Measurements from ENCODE around the gene BICRA.

The BICRA gene

DNA sequence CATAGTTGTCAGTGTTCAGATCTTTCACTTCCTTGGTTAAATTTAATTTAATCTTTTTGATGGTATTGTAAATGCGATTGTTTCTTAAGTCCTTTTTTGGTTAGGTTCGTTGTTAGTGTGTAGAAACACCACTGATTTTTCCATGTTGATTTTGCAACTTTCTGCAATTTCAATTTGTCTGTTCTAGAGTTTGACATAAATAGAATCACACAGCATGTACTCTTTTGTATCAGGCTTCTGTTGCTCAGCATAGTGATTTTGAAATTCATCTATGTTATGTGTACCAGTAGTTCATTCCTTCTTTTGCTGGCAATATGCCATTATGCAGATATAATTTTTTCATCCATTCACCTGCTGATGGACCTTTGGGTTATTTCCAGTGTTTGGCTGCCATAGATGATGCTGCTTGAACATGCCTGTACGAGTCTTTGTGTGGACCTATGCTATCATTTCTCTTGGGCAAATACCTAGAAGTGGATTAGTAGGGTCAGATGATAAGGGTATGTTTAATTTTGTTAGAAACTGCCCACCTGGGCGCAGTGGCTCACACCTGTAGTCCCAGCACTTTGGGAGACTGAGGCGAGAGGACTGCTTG, 33.1 kb downstream of the BICRA start:
- Histone ChIP-seq H3K27ac (no peak overlapping the region), H3K4me1 (peaks cover 0 to 26% (median 7%) of the 10 kb centered on the region in 4 donors), H3K9me3 (no peaks in the 10 kb centered on the region), H3K4me3 (no peak overlapping the region), H3K27me3 (no peaks in the 10 kb centered on the region), H3K36me3 (peaks cover 0 to 3% (median 0%) of the 10 kb centered on the region in 3 donors)
- TF ChIP-seq, protein P1, sequence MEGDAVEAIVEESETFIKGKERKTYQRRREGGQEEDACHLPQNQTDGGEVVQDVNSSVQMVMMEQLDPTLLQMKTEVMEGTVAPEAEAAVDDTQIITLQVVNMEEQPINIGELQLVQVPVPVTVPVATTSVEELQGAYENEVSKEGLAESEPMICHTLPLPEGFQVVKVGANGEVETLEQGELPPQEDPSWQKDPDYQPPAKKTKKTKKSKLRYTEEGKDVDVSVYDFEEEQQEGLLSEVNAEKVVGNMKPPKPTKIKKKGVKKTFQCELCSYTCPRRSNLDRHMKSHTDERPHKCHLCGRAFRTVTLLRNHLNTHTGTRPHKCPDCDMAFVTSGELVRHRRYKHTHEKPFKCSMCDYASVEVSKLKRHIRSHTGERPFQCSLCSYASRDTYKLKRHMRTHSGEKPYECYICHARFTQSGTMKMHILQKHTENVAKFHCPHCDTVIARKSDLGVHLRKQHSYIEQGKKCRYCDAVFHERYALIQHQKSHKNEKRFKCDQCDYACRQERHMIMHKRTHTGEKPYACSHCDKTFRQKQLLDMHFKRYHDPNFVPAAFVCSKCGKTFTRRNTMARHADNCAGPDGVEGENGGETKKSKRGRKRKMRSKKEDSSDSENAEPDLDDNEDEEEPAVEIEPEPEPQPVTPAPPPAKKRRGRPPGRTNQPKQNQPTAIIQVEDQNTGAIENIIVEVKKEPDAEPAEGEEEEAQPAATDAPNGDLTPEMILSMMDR (IDR thresholded peaks at IDR 0.05): no peak
- intact Hi-C loops (cut with DNase I; ENCODE audit: low total_unique reads): no loop called here
- DNase-seq: no peak

DNA sequence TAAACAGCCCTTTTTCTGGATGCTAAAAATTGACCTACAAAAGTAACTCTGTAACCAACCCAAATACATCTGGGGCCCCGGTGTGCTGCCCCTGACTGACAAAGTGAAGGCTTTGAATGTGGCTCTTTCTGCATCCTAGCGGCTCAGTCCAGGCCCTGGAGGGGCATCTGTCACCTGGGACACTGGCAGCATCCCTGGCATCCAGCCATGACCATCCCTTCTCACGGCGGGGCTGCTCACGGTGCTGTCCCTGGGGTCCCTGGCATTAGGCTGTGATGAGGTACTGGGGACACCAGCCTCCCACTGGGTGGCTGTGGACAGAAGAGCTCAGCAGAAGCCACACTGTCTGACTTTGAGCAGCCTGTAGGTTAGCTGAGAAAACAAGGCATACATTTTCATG, 34.3 kb downstream of the BICRA start:
- DNase-seq: no peak
- intact Hi-C loops (cut with DNase I; ENCODE audit: low total_unique reads): no loop called here
- Histone ChIP-seq H3K4me1 (peaks cover 0 to 26% (median 3%) of the 10 kb centered on the region in 4 donors), H3K27me3 (no peaks in the 10 kb centered on the region), H3K4me3 (no peak overlapping the region), H3K36me3 (peaks cover 0 to 4% (median 0%) of the 10 kb centered on the region in 3 donors), H3K9me3 (no peaks in the 10 kb centered on the region), H3K27ac (no peak overlapping the region)
- TF ChIP-seq, protein P1 (IDR thresholded peaks at IDR 0.05): no peak

DNA sequence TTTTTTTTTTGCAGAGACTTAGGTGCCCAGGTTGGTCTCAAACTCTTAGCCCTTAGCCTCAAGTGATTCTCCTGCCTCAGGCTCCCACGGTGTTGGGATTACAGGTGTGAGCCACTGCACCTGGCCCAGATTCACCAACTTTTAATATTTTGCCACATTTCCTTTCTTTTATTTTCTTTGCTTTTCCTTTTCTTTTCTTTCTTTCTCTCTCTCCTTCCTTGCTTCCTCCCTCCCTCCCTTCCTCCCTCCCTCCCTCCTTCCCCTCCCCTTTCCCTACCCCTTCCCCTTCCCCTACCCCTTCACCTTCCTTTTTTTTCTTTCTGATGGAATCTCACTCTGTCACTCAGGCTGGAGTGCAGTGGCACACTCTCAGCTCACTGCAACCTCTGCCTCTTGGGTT, 35.3 kb downstream of the BICRA start:
- H3K27ac ChIP-seq: no peak overlapping the region
- no peaks in the 10 kb centered on the region for H3K9me3 ChIP-seq
- peaks cover 0 to 26% (median 1%) of the 10 kb centered on the region in 4 donors for H3K4me1 ChIP-seq
- no peaks in the 10 kb centered on the region for H3K27me3 ChIP-seq
- TF ChIP-seq, protein P1 (IDR thresholded peaks at IDR 0.05): no peak
- no peak overlapping the region for H3K4me3 ChIP-seq
- intact Hi-C loops (cut with DNase I; ENCODE audit: low total_unique reads): no loop called here
- DNase-seq: no peak
- H3K36me3 ChIP-seq: peaks cover 0 to 4% (median 0%) of the 10 kb centered on the region in 3 donors

DNA sequence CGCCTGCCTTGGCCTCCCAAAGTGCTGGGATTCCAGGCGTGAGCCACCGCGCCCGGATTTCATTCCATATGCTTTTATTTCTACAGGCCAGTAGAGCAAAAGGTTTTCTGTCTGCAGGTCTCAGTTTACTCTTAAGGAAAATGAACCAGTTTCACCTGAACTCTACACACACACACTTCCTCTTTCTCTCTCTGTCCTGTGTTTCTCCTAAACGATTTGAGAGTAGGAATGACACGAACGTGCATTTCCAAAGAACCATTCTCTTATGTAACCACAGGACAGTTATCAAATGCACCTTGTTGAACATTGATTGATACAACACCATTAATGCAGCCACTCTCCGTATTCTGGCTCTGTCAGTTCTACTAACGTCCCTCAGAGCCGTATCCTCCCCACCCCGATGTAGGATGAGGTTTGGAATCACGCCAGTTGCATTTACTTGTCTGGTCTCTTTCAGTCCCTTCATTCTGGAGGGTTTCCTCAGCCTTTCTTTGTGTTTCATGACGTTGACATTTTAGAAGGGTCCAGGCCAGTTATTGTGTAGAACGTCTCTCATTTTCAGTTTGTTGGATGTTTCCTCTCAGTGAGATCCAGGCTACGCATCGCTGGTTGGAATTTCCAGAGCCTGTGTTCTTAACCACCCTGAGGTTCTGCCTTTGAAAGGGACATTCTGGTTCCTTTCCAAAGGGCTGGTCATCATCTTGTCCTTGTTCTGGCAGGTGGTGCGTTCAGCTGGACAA, 36.0 kb downstream of the BICRA start:
- Histone ChIP-seq H3K4me1 (peaks cover 0 to 26% (median 1%) of the 10 kb centered on the region in 4 donors), H3K27me3 (no peaks in the 10 kb centered on the region), H3K9me3 (no peaks in the 10 kb centered on the region), H3K36me3 (peaks cover 0 to 4% (median 0%) of the 10 kb centered on the region in 3 donors), H3K27ac (no peak overlapping the region), H3K4me3 (no peak overlapping the region)
- TF ChIP-seq, protein P1 (IDR thresholded peaks at IDR 0.05): no peak
- intact Hi-C loops (cut with DNase I; ENCODE audit: low total_unique reads): no loop called here
- DNase-seq: no peak

DNA sequence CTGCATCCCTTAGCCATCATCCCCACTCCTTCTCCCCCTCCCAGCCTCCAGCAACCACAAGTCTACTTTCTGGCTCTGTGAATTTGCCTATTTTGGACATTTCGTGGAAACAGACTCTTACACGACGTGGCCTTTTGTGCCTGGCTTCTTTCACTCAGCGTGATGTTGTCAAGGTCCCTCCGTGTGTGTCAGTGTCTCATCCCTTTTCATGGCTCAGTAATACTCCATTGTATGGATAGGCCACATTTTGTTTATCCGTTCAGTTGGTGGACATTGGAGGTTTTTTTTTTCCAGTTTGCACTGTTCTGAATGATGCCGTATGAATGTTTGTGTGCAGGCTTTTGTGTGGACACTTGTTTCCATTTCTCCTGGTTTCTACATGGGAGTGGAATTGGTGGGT, 38.0 kb downstream of the BICRA start:
- Histone ChIP-seq H3K9me3 (no peaks in the 10 kb centered on the region), H3K27ac (no peak overlapping the region), H3K4me3 (no peak overlapping the region), H3K27me3 (no peaks in the 10 kb centered on the region), H3K4me1 (peaks cover 0 to 26% (median 2%) of the 10 kb centered on the region in 4 donors), H3K36me3 (peaks cover 0 to 11% (median 11%) of the 10 kb centered on the region in 3 donors)
- intact Hi-C loops (cut with DNase I; ENCODE audit: low total_unique reads): no loop called here
- no peak for DNase-seq
- TF ChIP-seq, protein P1 (IDR thresholded peaks at IDR 0.05): no peak
